ENCODE data around the gene PRUNE2. TPM values are rescaled to one million over a fixed set of nuclear protein-coding genes. Genes with fewer than 3 reads are reported as not detected.

Gene PRUNE2
- total RNA-seq, 1 donor from 2014 or later: 26.3 TPM

DNA sequence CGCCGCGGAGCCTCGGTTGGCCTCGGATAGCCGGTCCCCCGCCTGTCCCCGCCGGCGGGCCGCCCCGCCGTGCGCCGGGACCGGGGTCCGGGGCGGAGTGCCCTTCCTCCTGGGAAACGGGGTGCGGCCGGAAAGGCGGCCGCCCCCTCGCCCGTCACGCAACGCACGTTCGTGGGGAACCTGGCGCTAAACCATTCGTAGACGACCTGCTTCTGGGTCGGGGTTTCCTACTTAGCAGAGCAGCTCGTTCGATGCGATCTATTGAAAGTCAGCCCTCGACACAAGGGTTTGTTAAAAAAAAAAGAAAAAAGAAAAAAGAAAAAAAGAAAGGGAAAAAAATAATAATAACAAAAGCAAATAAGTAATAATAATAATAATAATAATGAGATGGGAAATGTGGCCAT lies 334.2 kb downstream of the PRUNE2 start:
- DNase-seq: no peak

DNA sequence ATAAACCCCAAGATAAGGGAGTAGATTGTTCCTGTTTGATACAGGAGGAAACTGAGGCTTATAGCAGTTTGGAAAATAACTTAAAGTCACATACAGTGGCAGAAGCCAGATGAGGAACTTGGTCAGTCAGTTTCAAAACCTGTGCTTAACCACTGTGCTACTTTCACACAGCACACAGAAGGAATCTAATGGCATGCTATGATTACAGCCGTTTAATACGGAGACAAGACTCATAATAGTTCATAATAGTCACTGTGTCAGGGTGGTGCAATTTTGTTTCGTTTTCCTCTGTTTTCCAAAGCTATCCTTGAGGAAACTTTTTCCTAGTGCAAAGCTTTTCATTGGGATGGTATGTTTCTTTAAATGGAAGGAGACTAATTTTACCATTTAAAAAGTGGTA lies 334.6 kb downstream of the PRUNE2 start:
- no peak for DNase-seq

DNA sequence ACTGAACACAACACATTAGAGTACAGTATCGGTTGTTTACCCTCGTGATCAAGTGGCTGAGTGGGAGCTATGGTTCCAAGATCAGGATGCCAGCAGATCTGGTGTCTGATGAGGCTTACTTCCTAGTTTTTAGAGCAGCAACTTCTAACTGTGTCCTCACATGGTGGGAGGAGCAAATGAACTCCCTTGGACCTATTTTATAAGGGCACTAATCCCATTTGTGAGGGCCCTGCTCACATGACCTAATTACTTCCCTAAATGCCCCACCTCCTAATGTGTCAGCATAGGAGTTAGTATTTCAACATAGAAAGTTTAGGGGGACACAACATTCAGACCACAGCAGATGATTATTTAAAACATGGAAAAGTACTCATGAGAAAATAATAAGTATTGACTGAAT lies 335.1 kb downstream of the PRUNE2 start:
- DNase-seq: no peak

DNA sequence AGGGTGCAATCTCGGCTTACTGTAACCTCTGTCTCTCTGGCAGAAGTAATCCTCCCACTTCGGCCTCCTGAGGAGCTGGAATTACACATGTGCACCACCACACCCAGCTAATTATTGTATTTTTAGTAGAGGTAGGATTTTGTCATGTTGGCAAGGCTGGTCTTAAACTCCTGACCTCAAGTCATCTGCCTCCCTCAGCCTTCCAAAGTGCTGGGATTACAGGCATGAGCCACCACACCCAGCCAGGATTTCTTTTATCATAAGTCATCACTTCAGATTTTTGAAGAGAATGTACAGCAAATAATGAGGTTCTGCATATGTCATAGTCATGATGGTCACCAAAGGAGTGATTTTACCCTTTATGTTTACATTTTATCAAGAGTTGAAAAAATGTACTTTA lies 338.8 kb downstream of the PRUNE2 start:
- DNase-seq: no peak

DNA sequence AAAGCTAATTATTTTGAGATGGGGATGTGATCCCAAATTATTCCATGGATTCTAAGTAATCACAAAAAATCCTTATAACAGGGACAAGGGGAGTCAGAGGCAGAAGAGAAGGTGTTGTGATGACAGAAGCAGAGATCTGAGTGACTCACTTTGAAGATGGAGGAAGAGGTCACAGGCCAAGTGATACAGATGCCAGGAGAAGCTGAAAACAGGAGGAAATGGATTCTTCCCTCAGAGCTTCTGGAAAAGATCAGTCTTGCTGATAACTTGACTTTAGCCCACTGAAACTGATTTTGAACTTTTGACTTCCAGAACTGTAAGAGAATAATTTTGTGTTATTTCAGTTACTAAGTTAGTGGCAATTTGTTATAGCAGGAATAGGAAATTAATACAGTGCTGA lies 341.6 kb downstream of the PRUNE2 start:
- no peak for DNase-seq

DNA sequence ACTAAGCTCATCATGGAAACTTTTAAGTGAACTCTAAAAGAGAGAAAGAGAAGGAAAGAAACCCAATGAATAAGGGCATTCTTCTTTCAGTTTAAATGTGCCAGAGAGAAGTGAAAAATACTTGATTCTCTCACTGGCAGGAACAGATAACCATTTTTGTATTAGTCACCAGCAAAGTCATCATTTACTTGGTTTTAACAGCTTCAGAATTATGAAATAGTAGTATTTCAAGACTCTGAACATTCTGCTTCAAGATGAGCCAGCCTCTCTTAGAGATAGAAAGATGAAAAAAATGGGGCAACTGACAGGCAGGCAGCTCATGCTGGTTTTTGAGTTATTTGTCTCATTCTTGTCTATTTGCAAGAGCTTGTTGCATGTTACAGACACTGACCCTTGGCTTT lies 343.4 kb downstream of the PRUNE2 start:
- DNase-seq: no peak

DNA sequence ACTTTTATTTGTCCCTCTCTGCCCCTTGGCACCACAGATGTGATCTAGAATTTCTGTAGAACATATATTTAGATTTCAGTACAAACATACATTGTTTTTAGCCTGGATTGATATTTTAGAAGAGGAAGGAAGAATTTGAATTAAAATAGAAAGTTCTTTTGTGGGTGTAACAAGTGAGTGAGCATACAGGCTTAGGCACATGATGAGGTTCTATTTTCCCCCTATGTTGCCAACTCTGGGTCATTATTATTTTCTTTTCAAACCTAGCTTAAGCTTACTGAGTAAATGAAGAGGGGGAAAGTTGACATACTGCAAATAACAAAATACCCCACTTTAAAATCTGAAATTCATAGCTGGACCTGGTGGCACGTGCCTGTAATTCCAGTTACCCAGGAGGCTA lies 344.0 kb downstream of the PRUNE2 start:
- DNase-seq: no peak

Small RNA genes within 50 kb of the gene (small RNA-seq; reads per million reads assigned to genes)
- not detected for gene AL359314.1 (ENCODE audit: low replicate concordance)

Other genes with a start within 250 kb of the PRUNE2 start
- gene PCA3, start 141.7 kb downstream of the PRUNE2 start, total RNA-seq: 0.62 TPM
- not detected for gene FOXB2, start 113.5 kb upstream of the PRUNE2 start, total RNA-seq

All from tongue (tissue), 3 donors.